NOMO-1 treated with DMSO at 0.1 percent for 48 hours (cell line): Measurements from ENCODE around the gene NLK.
"Not testable (repeated sequence)": the region's sequence is repeated elsewhere in the genome, so short reads cannot be mapped to it uniquely, and the experiment has no call there.

Source experiments
- DNase-seq: peaks from one replicate; lab custom pipeline; 2025; ENCODE audit not compliant: unreplicated experiment; lab: John Stamatoyannopoulos, UW

NLK gene

DNA sequence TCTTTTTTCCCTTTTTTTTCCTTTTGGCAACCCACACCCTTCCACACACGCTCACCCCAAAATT is at the start of gene NLK:
Gene NLK, plus strand, starts transcription at position 21 of the 64 bp plus-strand sequence. CDS start 197 bp downstream, outside the sequence.
- DNase-seq: no peak

DNA sequence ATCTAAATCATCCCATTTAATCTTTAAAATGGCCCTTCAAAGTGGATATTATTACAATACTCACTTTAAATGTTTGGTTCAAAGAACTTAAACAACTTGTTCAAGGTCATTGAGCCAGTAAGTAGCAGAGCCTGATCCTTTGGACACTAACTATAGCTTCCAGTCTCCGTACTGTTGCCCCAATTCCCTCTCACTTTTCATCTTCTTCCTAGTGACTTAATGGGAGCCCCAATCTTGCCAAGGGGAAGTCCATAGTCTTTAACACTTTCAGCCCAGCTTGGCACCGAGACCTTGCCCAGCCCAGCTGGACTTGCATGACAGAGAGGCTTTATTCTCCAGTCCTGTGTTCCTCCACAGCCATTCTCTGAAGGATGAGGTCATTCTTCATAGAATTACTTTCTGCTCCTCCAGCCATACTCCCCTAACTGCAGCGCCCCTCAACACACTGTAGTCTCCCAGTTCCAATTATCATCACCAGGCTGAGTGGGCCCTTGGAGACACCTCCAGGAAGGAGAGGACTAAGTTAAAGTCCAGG is 49.2 kb upstream of the NLK start:
- no peak for DNase-seq

- DNase-seq: peak; percentile 42
Observed at GRCh38 chr17:27993723-27994310, 48.7 kb upstream of the NLK start.

DNA sequence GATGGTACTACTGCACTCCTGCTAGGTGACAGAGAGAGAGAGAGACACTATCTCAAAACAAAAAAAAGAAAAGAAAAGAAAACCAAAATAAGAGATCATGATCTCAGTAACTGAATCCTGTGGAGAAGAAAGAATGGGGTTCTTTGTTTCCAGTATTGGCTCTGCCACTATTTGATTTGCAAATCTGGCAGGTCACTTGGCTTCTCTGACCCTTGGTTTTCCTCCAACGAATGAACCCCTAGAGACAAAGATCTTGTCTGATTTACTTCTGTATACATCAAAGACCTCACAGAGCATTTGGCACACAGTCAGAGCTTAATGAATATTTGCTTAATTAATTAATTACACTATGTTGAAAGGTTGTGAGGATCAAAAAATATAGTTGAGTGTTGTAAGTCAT is 47.9 kb upstream of the NLK start:
- DNase-seq: no peak

DNA sequence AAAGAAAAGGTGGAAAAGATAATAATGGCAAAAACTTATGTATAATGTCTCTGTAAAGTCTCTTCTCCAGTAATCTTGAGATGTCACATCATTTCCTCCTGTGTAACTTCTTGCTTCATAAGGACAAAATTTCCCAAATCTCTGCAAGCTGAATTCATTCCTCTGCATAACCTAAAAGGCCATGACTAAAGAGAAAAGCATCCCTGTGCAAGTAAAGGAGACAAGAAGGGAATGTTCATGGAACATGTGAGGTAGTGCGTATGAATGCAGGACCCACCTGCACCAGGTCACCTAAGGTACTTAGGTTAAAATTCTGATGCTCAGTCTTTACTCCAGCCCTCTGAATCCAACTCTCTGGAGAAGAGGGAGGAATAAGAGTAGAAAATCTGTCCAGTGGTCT is 46.9 kb upstream of the NLK start:
- no peak for DNase-seq

- no peak for DNase-seq
Observed at GRCh38 chr17:27996202-27997043, 46.1 kb upstream of the NLK start.

- DNase-seq: no peak
Observed at GRCh38 chr17:27997044-27997401, 45.5 kb upstream of the NLK start.

GRCh38 chr17:27997522-27997921 is 45.0 kb upstream of the NLK start:
- DNase-seq: no peak

DNA sequence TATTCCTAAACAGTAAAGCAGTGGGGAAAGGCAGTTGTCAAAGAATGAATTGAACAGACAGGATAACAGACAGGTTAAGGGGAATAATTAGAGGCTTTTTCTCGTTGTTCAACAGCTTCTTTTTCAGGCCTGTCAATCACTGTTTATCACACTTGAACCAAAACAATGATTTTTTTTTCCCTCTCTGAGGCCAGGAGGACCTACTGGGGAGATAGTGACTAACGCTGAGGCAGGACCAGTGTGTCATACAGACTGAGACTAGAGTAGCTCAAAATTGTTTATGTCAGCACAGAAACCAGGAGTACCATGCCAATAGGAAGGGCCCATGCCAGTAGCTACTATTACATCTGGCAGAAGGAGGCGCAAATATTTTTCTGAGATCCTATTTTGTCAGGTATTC is 41.3 kb upstream of the NLK start:
- no peak for DNase-seq

GRCh38 chr17:28004344-28004743 is 38.1 kb upstream of the NLK start:
- DNase-seq: no peak

- DNase-seq: not testable (repeated sequence)
Observed at GRCh38 chr17:28007925-28008324, 34.6 kb upstream of the NLK start.

DNA sequence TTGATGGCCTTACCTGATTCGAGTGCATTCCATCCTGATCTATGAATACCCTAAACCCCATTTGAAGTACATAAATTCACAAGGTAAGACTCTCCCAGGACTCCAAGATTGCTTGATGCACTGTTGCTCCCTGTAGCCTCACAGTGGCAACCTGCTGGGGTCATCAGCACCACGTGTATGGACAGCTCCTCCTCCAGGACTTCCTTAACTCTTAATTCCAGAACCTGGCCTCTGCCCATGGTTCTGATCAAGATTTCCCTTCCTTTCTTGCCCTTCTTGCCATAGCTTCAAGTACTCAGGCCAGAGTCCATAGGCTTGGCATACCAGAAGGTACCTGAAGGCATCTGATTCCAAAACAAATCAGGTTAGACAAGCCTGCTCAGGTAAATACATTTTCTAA is 34.0 kb upstream of the NLK start:
- DNase-seq: peak; percentile 19

- no peak for DNase-seq
Observed at GRCh38 chr17:28010406-28010805, 32.1 kb upstream of the NLK start.

- DNase-seq: no peak
Observed at GRCh38 chr17:28018439-28019070, 23.9 kb upstream of the NLK start.

- no peak for DNase-seq
Observed at GRCh38 chr17:28020515-28020914, 22.0 kb upstream of the NLK start.

DNA sequence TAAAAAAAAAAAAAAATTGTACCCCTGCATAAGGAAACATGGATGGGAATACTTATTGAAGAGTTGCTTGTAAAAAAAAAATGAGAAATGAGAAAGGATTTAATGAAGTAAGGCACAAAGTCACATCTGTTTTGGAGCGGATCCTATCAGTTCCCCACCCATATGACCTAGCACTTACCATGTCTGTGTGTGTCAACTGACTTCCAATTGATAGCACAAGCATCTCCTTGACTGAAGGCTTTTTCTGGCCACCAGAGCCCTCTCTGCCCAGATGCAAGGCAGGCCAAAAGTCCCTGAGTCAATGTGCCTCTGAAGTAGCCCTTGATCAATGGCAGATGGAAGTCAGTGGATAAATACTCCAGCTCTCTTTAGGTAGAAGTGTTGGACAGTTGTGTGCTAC is 13.4 kb upstream of the NLK start:
- no peak for DNase-seq

GRCh38 chr17:28030386-28030785 is 12.1 kb upstream of the NLK start:
- no peak for DNase-seq

- DNase-seq: no peak
Observed at GRCh38 chr17:28031174-28031573, 11.3 kb upstream of the NLK start.

DNA sequence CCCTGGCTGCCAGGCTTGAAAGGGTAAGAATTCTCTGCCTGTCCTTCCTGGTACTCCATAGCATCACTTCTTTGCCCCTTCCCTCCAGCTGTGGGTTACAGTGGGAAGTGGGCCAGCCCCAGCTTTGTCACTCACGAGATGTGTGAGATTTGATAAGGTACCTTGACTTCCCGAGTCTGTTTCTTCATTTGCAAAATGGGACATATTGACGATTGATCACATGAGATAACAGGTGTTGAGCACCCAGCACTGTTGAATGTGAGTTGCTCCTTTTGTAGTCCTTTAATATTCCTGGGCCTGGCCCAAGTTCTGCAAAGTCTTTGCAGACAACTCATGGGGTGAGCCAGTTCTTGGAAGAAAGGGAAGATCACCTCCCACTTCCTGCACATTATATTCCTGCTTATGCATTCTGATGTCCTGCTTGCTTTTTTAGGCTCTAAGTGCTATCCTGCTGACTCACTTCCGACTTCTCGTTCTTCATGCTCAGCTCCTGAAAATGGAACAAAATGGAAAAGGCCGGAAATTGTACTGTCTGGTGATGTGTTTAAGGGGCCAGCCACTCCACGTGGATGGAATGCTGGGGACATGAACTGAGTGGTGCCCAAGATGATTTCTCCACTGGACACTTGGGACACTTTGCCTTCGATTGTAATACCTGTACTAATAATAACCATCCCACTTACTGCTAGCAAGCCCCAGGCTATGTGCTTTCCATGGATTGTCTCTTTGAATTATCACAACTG is 8.3 kb upstream of the NLK start:
- DNase-seq: no peak

GRCh38 chr17:28035452-28035851 is 7.0 kb upstream of the NLK start:
- not testable (repeated sequence) for DNase-seq

- not testable (repeated sequence) for DNase-seq
Observed at GRCh38 chr17:28035884-28036283, 6.6 kb upstream of the NLK start.

GRCh38 chr17:28038802-28039201 is 3.7 kb upstream of the NLK start:
- DNase-seq: no peak
